HG03469 (cell line): ENCODE measurements around the gene ZNF423.

Experiments used
- ATAC-seq: cut with Tn5 transposase; IDR thresholded peaks from one replicate; pipeline ENCODE4 v1.9.1; 2021; ENCODE audit warnings: mild to moderate bottlenecking, moderate library complexity, moderate number of reproducible peaks; ENCODE audit not compliant: unreplicated experiment

Gene ZNF423

DNA sequence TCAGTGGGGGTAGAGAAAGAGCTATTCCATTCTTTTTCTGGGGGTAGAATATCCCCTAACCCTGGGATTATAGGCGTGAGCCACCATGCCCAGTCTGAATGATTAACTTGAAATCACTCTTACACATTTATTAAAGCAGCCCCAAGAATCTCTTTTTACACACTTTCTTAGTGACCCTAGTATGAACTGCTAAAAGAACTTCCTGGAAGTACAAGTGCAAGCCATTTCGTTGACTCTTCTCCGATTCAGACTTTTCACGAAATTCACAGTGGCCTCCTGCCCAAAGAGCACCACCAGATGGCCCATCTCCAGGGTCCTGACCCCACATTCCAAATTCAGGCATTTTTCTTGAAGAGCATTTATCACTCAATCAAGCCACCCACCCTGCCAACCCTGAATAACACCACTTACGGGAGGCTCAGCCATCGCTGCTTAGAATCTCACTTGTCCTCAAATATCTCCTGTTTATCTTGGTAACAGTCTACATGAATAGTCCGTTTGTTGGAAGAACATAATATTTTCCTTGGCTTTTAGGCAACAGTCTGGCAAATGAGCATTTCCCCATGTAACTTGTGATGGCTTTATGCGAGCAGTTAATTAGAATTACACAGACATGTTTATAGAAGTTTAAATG is 28.0 kb downstream of the ZNF423 start:
- ATAC-seq = no peak

DNA sequence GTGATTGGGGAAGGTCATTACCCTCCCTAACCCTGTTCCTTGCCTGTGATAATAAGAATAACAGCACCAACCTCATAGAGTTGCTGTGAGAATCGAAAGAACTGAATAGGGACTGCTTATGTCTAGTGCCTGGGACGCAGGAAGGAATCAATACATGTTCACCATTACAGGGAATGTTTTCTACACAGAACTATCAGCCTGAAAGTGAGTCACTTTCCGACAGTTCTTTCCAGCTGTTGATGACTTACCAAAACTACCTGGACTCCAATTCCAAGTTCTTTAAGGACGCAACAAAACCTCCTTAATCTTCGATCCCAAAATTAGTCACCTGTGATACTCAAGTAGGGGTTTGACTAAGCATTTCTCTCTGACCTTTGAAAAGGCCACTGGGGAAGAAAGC is 29.4 kb downstream of the ZNF423 start:
- ATAC-seq = no peak

DNA sequence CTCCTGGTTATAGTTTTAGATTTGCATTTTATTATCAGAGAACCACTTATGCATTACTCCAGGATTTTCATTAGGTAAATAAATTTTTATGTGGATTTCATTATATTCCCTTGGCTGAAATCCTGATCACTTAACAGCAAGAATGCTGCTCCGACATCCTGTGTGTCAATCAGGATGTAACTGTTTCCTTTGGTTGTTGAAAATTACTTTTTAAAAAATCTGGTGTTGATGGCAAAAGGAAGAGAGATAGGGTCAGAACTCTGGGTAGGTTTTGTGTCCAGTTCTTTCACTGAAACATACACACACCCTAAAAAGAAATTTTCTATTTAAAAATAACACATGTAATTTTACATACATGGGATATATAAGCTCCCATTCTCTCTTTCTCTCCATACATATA is 30.9 kb downstream of the ZNF423 start:
- no peak for ATAC-seq

DNA sequence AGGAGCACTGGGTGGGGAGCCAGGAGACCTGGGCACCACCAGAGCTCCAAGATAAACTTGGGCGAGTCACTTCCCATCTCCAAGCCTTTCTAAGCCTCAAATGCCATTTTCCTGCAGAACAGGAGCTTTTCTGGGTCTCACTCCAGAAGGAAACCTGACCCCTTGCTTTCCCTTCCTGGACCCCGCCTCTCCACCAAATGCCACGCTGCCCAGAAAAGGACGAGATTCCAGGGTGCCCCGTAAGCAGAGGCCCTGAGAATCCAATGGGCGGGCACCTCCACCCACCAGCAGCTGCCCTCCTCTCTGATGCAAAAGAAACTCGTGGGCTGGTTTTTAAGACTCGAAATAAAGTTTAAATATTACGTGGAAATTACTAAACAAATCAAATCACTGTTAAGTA is 31.3 kb downstream of the ZNF423 start:
- no peak for ATAC-seq

DNA sequence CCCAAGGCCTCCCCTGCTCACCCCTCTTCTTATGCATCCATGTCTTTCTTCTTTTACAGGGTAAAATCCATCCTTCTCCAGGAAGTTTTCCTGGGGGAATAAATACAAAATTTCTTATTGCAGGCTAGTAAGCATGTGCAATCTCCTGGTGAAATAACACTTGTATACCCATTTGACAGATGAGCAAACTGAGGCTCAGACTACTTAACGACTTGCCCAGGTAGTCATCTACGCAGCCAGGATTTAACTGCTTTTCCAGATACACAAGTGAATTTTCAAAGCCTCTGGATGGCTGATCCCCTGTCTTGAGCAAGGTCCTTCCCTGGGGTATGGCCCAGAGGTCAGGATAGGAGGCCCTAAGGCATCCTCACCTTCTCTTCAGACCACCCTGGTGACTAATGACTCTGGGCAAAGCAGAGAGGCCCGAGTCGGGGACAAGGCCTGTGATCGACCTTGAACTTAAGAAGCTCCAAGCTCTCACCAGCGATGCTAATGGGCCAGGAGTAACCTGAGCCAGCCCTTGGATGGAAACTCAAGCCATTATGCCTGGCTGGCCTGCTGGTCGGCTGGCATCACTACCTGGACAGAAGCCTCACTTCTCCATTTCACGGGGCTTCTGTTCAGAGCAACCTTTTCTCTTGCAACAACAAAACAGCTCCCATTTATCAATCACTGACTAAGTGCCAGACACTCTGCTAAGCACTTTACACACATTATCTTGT is 33.1 kb downstream of the ZNF423 start:
- ATAC-seq = no peak

DNA sequence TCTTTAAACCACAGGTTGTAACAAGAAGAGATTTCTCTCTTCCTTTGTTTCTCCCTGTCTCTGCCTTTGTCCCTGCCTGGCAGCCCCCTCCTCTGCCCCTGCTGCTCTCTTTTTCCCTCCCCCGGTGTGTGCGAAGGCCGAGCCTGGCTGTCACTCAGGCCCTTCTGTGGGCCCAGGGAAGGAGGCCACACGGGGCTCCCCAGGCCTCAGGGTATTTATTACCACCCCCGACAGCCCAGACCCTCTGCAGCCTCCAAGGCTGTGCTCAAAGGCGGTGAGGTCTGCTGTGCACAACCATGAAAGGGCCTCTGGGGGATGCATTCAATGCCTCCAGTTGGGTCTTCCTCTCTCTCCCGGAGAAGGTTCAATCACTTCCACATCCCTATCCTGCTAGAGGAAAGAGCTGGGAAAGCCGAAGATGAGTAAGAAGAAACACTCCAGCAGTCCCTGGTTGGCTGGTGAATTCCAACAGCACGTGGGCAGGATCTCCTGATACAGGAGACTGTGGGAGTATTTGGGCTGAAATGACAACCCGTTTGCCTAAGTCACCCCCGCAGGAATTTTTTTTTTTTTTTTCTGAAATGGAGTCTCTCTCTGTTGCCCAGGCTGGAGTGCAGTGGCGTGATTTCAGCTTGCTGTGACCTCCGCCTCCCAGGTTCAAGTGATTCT is 34.2 kb downstream of the ZNF423 start:
- no peak for ATAC-seq

DNA sequence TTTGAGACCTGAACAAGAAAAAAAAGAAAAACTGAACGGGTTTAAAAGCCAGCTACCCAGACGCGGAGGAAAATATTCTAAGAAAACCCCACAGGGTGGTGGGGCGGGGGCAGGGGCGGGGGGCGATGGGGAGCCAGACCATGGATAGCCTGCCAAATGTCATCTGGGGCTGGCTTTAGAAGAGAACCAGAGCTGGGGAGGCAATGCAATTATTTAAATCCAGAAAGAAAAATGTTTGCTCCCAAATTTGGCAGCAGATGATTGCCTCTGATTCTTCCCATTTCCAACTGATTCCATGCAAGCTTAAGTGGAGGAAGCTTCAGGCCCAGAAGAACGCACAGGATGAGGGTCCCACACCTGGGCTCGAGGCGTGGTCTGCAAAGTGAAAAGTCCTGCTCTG is 34.8 kb downstream of the ZNF423 start:
- no peak for ATAC-seq

DNA sequence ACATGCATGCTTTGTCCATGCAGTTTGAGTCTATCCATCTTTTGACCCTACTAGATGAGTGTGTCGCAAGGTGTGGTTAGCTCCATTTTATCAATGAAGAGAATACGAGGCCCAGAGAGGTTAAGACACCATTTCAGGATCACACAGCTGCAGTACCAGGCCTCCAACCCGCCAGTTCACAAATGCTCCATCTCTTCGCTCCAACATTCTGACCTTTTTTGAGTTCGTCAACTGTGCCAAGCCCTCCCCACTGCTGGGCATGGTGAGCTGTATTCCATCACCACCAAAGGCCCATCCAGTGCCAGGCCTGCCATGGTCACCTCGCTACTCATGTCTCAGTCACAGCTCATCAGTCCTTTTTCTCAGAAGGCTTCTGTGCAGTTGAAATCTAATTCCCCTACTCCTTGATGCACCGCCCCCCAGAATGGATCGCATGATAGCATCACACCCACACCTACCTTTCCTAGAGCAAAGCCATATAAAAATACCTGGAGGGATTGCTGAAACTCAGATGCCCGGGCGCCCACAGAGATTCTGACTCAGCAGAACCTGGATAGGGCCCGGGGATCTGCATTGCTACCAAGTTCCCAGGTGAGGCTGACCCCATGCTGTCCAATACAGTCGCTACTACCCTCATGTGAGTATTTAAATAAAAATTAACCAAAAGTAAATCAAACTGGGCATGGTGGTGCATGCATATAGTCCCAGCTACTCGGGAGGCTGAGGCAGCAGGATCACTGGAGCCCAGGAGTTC is 38.0 kb downstream of the ZNF423 start:
- no peak for ATAC-seq

DNA sequence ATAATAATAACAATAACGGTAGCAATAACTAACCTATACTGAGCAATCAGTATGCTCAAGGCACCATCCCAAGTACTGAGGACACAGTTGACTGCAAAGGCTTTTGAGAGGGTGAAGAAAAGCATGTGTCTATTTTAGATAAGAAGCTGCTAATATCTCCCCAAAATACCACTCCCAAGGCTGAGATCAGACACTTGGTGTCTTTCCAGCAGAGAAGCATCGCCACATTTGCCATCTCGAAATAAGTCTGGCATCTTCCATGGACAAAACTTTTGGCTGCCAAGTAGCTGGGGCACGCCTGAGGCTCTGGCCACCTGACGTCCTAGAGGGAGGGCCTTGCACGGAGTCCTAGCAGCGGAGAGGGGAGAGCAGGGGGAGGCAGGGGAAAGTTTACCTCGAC is 39.0 kb downstream of the ZNF423 start:
- no peak for ATAC-seq

DNA sequence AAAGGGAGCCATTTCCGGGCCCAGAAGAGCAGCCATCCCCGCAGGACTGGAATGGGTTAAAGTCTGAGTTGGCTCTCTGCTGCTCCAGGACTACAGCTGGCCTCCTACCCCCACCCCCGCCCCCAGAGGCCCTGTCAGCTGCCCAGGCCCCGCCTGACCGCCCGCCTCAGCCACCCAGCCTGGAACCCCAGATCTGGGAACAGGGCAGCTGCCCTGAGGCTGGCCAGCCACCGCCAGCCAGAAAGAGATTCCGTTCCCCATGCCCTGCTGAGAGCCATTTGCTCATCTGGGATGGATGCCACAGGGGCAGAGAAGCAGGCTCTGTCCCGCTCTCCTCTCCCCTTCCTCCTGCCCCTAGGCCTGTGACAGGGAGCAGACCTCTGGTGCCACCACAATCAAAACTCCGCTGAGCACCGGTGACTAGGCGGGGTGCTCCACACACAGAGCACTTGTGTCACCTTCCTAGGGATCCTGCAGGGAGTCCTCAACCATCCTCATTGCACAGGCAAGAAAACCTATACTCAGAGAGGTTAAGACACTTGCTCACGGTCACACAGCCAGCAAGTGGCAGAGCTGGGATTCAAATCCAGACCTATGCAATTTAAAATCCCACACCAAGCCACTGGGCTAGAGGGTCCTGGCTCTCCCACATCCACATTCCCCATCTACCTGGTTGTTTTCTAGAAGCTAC is 44.1 kb downstream of the ZNF423 start:
- no peak for ATAC-seq

DNA sequence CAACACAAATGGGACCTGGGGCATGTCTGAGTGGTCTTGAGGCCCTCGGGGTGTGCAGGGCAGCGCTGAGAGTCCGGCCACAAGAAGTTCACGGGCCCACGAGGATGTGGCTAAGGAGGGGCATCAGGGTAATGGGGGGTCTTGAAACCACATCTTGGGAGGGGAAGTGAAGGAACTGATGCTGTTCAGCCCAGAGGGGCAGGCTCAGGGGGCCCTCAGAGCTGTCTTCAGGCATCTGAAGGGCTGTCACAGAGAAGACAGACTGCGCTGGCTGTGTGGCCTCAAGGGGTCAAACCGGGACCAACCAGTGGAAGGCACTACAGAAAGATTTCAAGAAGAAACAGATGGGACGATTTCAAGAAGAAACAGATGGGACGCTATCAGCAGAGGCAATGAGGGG is 45.1 kb downstream of the ZNF423 start:
- no peak for ATAC-seq

DNA sequence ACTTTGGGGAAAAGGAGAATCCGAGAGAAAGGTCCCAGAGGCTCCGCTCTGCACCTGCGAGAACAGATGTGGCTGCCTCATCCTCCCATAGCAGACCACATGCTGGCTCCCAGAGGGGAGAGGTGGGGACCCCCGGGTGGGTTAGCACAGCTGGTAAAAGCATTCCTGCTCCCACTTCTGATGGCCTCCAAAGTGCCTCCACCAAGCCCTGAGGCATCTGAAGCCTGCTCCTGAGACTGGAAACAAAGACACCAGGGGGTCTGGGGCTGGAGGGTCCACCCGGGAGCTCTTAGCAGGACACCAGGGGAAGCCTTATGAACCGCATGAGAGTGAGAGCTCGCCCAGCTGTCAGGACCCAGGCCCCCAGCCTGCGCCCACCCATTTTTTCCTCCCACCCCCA is 46.4 kb downstream of the ZNF423 start:
- ATAC-seq = no peak

DNA sequence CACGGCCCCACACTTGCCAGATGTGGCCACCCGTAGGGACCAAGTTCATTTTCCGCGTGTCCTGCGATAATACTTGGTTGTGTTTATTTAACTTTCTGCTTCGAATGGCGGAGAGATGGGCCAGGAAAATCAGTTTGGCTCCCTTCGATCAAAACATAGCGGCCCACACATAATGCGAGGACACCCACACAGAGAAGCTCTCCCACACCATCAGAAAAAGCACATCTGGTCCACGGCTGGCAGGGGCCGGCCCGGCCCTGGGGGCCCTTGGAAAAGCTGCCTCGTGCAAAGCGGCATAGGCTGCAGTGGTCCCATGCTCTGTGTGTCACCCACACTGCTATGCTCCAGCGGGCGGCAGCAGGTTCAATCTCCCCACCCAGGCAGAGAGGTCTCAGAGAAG is 46.9 kb downstream of the ZNF423 start:
- ATAC-seq = no peak

DNA sequence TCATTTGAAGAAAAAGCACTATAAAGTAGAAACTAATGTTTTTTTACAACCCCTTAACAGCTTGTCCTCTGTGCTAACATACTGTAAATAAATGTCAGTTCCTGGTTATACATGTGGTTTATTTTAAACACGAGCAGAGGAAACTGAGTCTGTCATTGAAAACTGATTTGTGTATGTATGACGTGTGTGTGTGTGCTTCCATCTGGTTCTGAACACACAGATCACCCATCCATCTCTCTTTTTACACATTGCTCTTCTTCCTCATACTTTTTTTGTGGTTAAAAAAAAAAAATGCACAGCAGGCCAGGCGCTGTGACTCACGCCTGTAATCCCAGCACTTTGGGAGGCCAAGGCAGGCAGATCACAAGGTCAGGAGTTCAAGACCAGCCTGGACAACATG is 49.5 kb downstream of the ZNF423 start:
- ATAC-seq = no peak

DNA sequence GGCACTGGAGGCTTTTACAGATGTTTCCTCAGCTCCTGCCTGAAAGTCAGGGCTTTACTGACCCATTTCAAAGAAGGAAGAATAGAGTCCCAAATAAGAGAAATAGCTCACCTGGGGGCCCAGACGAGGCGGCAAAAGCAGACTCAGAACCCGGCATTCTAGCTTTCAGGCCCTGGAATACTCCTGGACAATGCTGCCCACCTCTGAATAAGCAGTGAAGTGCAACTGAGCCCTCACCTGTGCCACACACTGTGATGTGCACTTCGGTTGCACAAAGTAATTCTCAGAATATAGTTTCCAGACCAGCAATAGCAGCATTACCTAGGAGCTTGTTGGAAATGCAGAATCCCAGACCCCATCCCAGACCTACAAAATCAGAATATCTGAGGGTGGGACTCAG is 54.6 kb downstream of the ZNF423 start:
- ATAC-seq = no peak

DNA sequence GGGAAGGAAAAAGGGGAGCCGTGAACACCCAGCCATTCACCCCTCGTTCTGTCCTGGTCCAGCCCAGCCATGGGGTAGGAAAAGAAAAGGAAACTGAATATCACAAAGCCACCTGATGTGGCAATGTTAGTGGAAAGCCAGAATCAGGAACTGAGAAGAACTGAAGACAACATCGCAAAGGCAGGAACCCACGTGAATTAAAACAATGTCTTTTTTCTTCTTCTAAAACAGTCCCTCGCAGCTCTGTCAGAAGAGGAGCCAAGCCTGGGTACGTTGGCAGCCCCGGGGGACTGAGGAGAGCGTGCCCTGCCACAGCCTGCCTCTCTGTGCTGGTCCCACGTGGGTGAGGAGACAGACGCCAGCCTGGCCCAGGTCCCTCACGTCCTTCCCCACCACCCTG is 55.0 kb downstream of the ZNF423 start:
- no peak for ATAC-seq

DNA sequence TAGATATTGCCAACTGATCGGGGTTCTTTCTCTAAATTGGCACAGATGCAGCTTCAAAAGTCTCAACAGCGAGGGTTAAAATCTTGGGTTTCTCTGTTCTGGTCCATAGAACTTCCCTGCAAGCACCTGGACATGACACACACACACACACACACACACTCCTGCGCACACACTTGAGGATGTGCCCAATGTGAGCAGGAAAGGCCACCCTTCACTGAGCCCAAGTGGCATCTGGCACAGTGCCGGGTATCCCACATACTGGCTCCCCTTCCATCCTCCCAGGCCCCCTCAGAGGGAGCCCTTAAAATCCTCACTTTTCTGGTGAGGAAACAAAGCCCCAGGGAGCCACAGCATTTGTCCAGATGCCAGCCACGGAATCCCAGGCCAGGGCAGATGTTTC is 55.5 kb downstream of the ZNF423 start:
- ATAC-seq = no peak

DNA sequence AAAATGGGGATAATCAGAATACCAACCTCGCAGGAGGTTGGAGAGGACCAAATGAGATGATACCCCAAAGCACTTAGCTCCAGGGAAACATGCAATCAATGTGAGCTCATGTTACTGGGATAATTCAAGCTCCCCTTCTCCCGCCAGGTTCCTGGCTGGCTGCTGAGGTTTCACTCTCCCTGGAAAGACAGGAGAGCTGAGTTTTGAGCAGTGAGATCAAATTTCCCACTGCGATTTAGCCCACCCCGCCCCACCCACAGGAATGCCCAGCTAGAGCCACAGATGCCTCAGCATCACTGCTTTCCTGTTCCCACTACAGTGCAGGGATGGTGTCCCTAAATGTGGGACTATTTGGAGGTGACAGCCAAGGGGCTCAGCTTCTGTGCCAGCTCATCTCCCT is 56.7 kb downstream of the ZNF423 start:
- ATAC-seq = no peak

DNA sequence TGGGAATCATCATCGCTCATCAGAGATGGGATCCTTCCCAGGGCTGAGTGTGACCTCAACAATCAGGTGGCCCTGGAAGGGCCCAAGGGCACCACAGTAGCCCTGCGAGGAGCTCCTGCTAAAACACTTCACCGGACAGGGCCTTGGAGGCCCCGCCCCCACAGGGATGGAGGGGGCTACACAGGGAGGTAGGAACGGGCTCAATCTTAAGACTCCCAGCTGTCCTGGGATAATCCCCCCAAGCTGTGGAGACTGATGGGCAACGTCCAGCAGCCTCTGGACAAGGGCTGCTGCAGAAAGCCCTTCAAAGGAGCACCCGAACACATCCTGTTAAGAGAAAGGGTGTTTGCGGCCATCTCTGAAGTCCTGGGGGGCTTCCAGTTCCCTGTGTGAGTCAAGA is 60.4 kb downstream of the ZNF423 start:
- no peak for ATAC-seq

DNA sequence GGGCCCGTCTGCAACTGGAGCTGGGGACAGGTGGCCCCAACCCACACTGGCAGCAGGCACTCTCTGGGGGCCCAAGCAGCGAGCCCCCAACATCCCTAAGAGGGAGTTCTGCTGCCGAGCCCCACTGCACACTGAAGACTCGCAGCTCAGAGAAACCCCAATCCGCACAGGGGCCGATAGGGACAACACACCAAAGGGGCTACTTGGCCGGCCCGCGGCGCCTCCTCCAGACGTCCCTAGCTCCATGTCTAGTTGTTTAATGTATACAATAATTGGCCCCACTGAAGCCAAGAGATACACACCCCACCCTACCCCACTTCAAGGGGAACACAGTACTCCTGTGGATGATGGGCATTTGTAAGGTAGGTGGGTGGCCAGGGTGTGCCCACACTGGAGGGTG is 62.7 kb downstream of the ZNF423 start:
- no peak for ATAC-seq

DNA sequence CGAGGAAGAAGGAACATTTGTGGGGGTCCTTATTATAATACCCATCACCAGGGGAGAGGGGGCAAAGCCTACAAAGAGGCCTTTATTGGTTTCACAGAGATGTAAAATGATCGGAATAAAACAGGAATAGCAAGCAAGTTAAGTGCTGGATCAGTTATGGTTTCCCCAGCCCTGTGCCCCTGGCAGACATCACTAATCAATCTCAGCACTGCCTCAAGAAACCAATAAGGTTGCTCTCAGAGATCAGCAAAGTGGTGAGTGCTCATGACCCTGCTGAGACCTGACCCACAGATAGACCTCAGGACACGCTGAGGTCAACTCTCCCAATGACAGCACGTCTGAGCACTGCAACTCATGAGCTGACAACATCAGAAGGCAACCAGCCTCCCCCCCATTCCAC is 66.3 kb downstream of the ZNF423 start:
- ATAC-seq = no peak
